Breast epithelium (tissue), 4 donors: ENCODE results near the gene SLC12A2. TPM values are rescaled to one million over a fixed set of nuclear protein-coding genes. Genes with fewer than 3 reads are reported as not detected.

Experiments
- DNase-seq, 2 donors: peaks; one replicate each; pipeline ENCODE4 v3.0.0-alpha.2; 2019; ENCODE audit warnings: low spot score in 2 of 2
- H3K27ac ChIP-seq, 2 donors: fragments of 200-600 bp; sonication (generic) in 1 of 2; one replicate each; pipeline ENCODE4 v1.5.1; 2016 to 2019; ENCODE audit warnings: mild to moderate bottlenecking in 1 of 2
- H3K27me3 ChIP-seq, 2 donors: fragments of 200-600 bp; sonication (generic) in 1 of 2; one replicate each; pipeline versions ENCODE4 v1.5.1 to v1.6.0; 2017 to 2019; ENCODE audit warnings: control low read depth in 1 of 2, mild to moderate bottlenecking in 1 of 2
- H3K36me3 ChIP-seq: fragments of 200-600 bp; one replicate; pipeline ENCODE4 v1.5.1; 2019
- H3K4me1 ChIP-seq, 2 donors: fragments of 200-600 bp; sonication (generic); one replicate each; pipeline ENCODE4 v1.5.1; 2016 to 2019; ENCODE audit warnings: control low read depth in 1 of 2
- H3K4me3 ChIP-seq, 3 donors: fragments of 200-600 bp; sonication (generic); 1 replicate in 2 of 3; 2 replicates in 1 of 3; pipeline ENCODE4 v1.5.1; 2016 to 2019; ENCODE audit warnings: mild to moderate bottlenecking in 3 of 3, moderate library complexity in 2 of 3
- H3K9me3 ChIP-seq, 2 donors: fragments of 200-600 bp; sonication (generic) in 1 of 2; one replicate each; pipeline ENCODE4 v1.5.1; 2016 to 2019; ENCODE audit warnings: control low read depth in 1 of 2
- POLR2A ChIP-seq: fragments of 450-650 bp; IDR thresholded peaks from one replicate; pipeline ENCODE4 v1.6.1; 2016; ENCODE audit warnings: antibody characterized with exemption, mild to moderate bottlenecking, moderate library complexity
- POLR2AphosphoS5 ChIP-seq, 3 donors: sonication (generic); formaldehyde crosslinking; IDR thresholded peaks; one replicate each; pipeline ENCODE4 v1.6.1; 2017; ENCODE audit warnings: antibody characterized with exemption in 3 of 3
- intact Hi-C: fragments of 100-400 bp; cut with DNase I; formaldehyde crosslinking; loops from one replicate; pipeline ENCODE4 v1.15.1; 2023; ENCODE audit warnings: low total_unique reads
- total RNA-seq, 3 donors: library from RNA; depleted of rRNA; stranded (reverse); fragments of >200 nt; gene quantifications; one replicate each; pipeline ENCODE4 v1.1.0, GENCODE V29; 2016
- TF ChIP-seq, protein P1 (sequence below), 3 donors: fragments of 450-650 bp; IDR thresholded peaks; one replicate each; pipeline ENCODE4 v1.5.1; 2016 to 2017; ENCODE audit warnings: antibody characterized with exemption in 3 of 3, mild to moderate bottlenecking in 3 of 3, moderate library complexity in 3 of 3

SLC12A2 gene
- total RNA-seq, 3 donors from 2014 or later = 23.7 to 204 (median 70.1) TPM

DNA sequence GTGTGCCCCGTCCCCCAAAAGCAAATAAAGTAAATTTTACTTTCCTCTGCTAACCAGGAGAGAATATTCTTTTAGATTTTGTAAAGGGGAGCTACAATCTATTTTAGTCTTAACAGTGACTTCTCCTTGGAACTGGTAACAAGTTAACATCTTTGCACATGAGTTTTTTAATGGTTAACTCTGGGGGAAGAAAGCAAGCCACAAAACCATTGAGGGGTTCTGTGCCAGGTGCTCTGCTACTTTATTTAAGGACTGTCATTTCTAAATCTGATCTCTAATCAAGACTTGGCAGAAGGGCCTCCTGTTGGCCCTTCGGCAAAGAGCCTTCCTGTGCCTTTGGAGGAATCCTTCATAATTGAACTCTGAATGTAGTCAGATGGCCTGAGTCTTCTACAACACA, 153.4 kb downstream of the SLC12A2 start:
- no peak for DNase-seq
- no peaks in the 10 kb centered on the region for H3K4me1 ChIP-seq
- TF ChIP-seq POLR2A (no peak), POLR2AphosphoS5 (IDR thresholded peaks at IDR 0.05) (no peak)
- TF ChIP-seq, protein P1, sequence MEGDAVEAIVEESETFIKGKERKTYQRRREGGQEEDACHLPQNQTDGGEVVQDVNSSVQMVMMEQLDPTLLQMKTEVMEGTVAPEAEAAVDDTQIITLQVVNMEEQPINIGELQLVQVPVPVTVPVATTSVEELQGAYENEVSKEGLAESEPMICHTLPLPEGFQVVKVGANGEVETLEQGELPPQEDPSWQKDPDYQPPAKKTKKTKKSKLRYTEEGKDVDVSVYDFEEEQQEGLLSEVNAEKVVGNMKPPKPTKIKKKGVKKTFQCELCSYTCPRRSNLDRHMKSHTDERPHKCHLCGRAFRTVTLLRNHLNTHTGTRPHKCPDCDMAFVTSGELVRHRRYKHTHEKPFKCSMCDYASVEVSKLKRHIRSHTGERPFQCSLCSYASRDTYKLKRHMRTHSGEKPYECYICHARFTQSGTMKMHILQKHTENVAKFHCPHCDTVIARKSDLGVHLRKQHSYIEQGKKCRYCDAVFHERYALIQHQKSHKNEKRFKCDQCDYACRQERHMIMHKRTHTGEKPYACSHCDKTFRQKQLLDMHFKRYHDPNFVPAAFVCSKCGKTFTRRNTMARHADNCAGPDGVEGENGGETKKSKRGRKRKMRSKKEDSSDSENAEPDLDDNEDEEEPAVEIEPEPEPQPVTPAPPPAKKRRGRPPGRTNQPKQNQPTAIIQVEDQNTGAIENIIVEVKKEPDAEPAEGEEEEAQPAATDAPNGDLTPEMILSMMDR (IDR thresholded peaks at IDR 0.05) = no peak
- H3K27ac ChIP-seq = no peak overlapping the region
- intact Hi-C loops = no loop called here
- no peaks in the 10 kb centered on the region for H3K36me3 ChIP-seq
- H3K27me3 ChIP-seq = no peaks in the 10 kb centered on the region
- no peak overlapping the region for H3K4me3 ChIP-seq
- H3K9me3 ChIP-seq = peaks cover 0 to 3% of the 10 kb centered on the region in 2 donors

DNA sequence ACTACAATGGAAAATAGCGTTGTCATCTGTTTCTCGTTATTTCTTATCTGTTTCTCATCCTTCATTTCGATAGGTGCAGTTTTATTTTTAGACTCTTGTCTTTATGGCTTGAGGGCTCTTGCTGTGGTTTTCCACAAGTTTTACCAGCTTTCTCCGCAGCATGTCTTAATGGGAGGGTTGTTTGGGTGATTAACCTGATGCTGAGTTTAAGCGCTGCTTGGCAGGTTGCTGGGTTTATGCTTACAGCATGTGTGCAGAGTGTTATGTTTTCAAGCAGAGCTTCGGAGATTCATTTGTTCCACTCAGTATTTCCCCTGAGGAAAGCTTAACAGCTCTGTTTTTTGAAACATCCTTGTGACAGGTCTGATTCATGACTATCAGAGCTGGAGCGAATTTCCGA, 154.0 kb downstream of the SLC12A2 start:
- Histone ChIP-seq H3K4me3 (no peak overlapping the region), H3K4me1 (no peaks in the 10 kb centered on the region), H3K9me3 (peaks cover 0 to 3% of the 10 kb centered on the region in 2 donors), H3K27ac (no peak overlapping the region), H3K27me3 (no peaks in the 10 kb centered on the region), H3K36me3 (no peaks in the 10 kb centered on the region)
- DNase-seq = no peak
- TF ChIP-seq POLR2A = no peak
- TF ChIP-seq, protein P1 (IDR thresholded peaks at IDR 0.05) = no peak
- TF ChIP-seq POLR2AphosphoS5 (IDR thresholded peaks at IDR 0.05) = no peak
- intact Hi-C loops = no loop called here
